ENCODE measurements around the gene DAGLA. TPM values are rescaled to one million over a fixed set of nuclear protein-coding genes. Genes with fewer than 3 reads are reported as not detected.

Gene DAGLA
- total and polyA plus RNA-seq, 2 experiments from 2014 or later = 1.3 TPM

DNA sequence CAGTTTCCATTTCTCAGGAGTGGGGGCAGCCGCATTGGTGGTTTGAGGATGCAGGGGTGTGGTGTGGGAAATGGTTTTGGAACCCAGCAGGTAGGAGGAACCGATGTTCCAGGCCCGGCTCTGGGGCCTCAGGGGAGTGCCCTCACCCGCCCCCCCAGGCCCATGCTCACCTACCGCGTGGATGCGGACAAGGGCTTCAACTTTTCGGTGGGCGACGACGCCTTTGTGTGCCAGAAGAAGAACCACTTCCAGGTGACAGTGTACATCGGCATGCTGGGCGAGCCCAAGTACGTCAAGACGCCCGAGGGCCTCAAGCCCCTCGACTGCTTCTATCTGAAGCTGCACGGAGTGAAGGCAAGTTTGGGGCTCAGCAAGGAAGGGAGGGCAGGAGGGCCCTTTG is 93.6 kb downstream of the DAGLA start:
- H3K4me2 ChIP-seq (ENCODE audit: unreplicated experiment) = no peak overlapping the region
- DNase-seq = no peak
- no peaks in the 10 kb centered on the region for H3K4me1 ChIP-seq (ENCODE audit: insufficient read depth)
- TF ChIP-seq EZH2 (IDR thresholded peaks at IDR 0.05; ENCODE audit: insufficient read depth, poor library complexity, severe bottlenecking) (no peak), EZH2phosphoT487 (IDR thresholded peaks at IDR 0.05; ENCODE audit: insufficient read depth, low read depth) (no peak)
- no peak overlapping the region for H3K4me3 ChIP-seq
- H3K9me2 ChIP-seq (ENCODE audit: insufficient read depth) = no peaks in the 10 kb centered on the region
- no peak overlapping the region for H3K27ac ChIP-seq
- no peaks in the 10 kb centered on the region for H3F3A ChIP-seq (ENCODE audit: insufficient read depth)
- no peaks in the 10 kb centered on the region for H3K36me3 ChIP-seq (ENCODE audit: low read depth)
- no peak overlapping the region for H3K9ac ChIP-seq
- H3K27me3 ChIP-seq (replicated peaks; ENCODE audit: insufficient read depth) = no peaks in the 10 kb centered on the region
- H2AFZ ChIP-seq = no peak overlapping the region
- H3K9me3 ChIP-seq (ENCODE audit: low read depth) = no peaks in the 10 kb centered on the region
- H3K79me2 ChIP-seq (ENCODE audit: insufficient read depth) = no peaks in the 10 kb centered on the region
- 71 to 74% methylated on average over 18 of the region's 18 CpGs for WGBS, 2 experiments (ENCODE audit: low coverage in 1 of 2, low lambda C conversion rate in 2 of 2, missing lambda C conversion rate in 2 of 2)
- in situ Hi-C loops (cut with MboI) = no loop called here
- H4K20me1 ChIP-seq (ENCODE audit: insufficient read depth) = no peaks in the 10 kb centered on the region

DNA sequence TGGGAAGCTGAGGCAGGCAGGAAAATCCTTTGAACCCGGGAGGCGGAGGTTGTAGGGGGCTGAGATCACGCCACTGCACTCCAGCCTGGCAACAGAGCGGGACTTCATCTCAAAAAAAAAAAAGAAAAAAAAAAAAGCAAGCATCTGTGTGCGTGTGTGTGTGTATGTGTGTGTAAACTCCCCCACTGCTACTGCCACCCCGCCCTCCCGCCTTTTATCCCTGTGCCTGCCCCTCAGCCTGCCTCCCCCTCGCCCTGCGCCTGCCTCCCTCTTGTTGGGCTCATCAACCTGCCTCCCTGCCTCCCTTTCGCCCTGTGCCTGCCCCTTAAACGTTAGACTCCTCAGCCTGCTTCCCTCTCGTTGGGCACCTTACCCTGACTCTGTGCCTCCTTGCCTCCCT is 94.2 kb downstream of the DAGLA start:
- Histone ChIP-seq H3K9ac (no peak overlapping the region), H3K9me2 (ENCODE audit: insufficient read depth) (no peaks in the 10 kb centered on the region), H3K4me3 (no peak overlapping the region), H3K27ac (no peak overlapping the region), H3K27me3 (replicated peaks; ENCODE audit: insufficient read depth) (no peaks in the 10 kb centered on the region), H3K4me2 (ENCODE audit: unreplicated experiment) (no peak overlapping the region), H3K4me1 (ENCODE audit: insufficient read depth) (no peaks in the 10 kb centered on the region), H2AFZ (no peak overlapping the region), H3F3A (ENCODE audit: insufficient read depth) (no peaks in the 10 kb centered on the region), H3K36me3 (ENCODE audit: low read depth) (no peaks in the 10 kb centered on the region), H4K20me1 (ENCODE audit: insufficient read depth) (no peaks in the 10 kb centered on the region), H3K79me2 (ENCODE audit: insufficient read depth) (no peaks in the 10 kb centered on the region), H3K9me3 (ENCODE audit: low read depth) (no peaks in the 10 kb centered on the region)
- TF ChIP-seq EZH2 (IDR thresholded peaks at IDR 0.05; ENCODE audit: insufficient read depth, poor library complexity, severe bottlenecking) (no peak), EZH2phosphoT487 (IDR thresholded peaks at IDR 0.05; ENCODE audit: insufficient read depth, low read depth) (no peak)
- DNase-seq = no peak
- 79 to 81% methylated on average over 6 to 12 of the region's 12 CpGs for WGBS, 2 experiments (ENCODE audit: low coverage in 1 of 2, low lambda C conversion rate in 2 of 2, missing lambda C conversion rate in 2 of 2)
- in situ Hi-C loops (cut with MboI) = no loop called here

DNA sequence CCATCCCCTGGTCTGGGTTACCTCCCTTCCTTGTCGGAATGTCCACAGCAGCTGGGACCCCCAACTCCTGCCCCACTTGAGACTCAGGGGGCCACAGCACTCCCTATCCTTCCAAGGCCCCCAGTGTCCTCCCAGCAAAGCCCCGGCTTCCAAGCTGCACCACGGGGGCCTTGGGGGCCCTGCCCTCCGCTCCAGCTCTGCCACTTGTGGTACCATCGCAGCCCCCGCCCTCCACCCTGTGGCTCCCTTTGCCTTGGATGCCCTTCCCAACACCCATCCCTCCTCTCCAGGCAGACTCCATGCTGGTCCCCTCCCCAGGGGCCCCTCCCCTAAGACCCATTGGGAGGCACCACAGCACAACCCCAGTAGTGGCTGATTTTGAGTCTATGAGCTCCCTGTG is 94.9 kb downstream of the DAGLA start:
- Histone ChIP-seq H3K27ac (no peak overlapping the region), H3K4me1 (ENCODE audit: insufficient read depth) (no peaks in the 10 kb centered on the region), H3K79me2 (ENCODE audit: insufficient read depth) (no peaks in the 10 kb centered on the region), H3K4me3 (no peak overlapping the region), H3K36me3 (ENCODE audit: low read depth) (no peaks in the 10 kb centered on the region), H3K4me2 (ENCODE audit: unreplicated experiment) (no peak overlapping the region), H3K27me3 (replicated peaks; ENCODE audit: insufficient read depth) (no peaks in the 10 kb centered on the region), H3K9me2 (ENCODE audit: insufficient read depth) (no peaks in the 10 kb centered on the region), H3K9me3 (ENCODE audit: low read depth) (no peaks in the 10 kb centered on the region), H2AFZ (no peak overlapping the region), H4K20me1 (ENCODE audit: insufficient read depth) (no peaks in the 10 kb centered on the region), H3K9ac (no peak overlapping the region), H3F3A (ENCODE audit: insufficient read depth) (no peaks in the 10 kb centered on the region)
- in situ Hi-C loops (cut with MboI) = no loop called here
- WGBS, 2 experiments (ENCODE audit: low coverage in 1 of 2, low lambda C conversion rate in 2 of 2, missing lambda C conversion rate in 2 of 2) = 83 to 84% methylated on average over 3 to 6 of the region's 6 CpGs
- DNase-seq = no peak
- TF ChIP-seq EZH2phosphoT487 (IDR thresholded peaks at IDR 0.05; ENCODE audit: insufficient read depth, low read depth) = no peak
- TF ChIP-seq EZH2 (IDR thresholded peaks at IDR 0.05; ENCODE audit: insufficient read depth, poor library complexity, severe bottlenecking) = no peak

DNA sequence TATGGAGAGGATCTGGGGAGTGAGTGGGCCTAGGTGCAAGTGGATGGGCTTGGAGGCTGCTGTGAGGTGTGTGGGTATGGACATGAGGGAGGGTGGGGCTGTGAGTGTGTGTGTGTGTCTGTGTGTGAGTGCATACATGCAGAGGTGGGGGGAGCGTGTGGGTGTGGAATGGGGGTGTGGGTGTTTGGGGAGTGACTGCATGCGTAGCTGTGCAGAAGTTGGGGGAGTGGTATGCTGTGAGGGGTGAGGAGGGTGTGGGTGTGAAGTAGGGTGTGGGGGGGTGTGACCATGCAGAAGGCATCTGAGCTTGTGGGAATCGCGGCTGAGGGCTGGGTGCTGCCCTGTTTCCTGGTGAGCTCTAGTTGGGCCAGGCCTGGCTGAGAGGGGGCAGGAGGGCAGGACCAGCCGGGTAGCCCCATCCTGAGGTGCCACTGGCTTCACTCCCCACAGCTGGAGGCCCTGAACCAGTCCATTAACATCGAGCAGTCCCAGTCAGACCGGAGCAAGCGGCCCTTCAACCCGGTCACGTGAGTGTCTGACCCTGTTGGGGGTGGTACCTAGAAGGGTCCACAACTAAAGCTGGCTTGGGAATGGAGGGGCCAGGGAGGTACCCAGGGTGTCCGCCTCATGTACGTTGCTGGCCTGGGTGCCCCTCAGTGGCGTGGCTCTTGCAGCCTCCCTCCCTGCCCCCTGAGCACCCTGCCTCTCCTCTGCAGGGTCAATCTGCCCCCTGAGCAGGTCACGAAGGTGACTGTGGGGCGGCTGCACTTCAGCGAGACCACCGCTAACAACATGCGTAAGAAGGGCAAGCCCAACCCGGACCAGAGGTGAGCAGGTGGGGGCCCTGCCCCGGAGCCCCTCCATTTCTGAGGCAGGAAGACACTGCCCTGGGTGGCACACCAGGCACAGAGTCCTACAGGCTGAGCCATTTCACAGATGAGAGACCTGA is 95.7 kb downstream of the DAGLA start:
- H3K9me3 ChIP-seq (ENCODE audit: low read depth) = no peaks in the 10 kb centered on the region
- in situ Hi-C loops (cut with MboI) = no loop called here
- no peak overlapping the region for H3K4me3 ChIP-seq
- no peaks in the 10 kb centered on the region for H3K9me2 ChIP-seq (ENCODE audit: insufficient read depth)
- no peak for TF ChIP-seq EZH2 (IDR thresholded peaks at IDR 0.05; ENCODE audit: insufficient read depth, poor library complexity, severe bottlenecking)
- no peak for TF ChIP-seq EZH2phosphoT487 (IDR thresholded peaks at IDR 0.05; ENCODE audit: insufficient read depth, low read depth)
- no peak for DNase-seq
- H3K9ac ChIP-seq = no peak overlapping the region
- no peaks in the 10 kb centered on the region for H4K20me1 ChIP-seq (ENCODE audit: insufficient read depth)
- no peaks in the 10 kb centered on the region for H3K4me1 ChIP-seq (ENCODE audit: insufficient read depth)
- 70 to 71% methylated on average over 17 to 20 of the region's 20 CpGs for WGBS, 2 experiments (ENCODE audit: low coverage in 1 of 2, low lambda C conversion rate in 2 of 2, missing lambda C conversion rate in 2 of 2)
- H3K36me3 ChIP-seq (ENCODE audit: low read depth) = no peaks in the 10 kb centered on the region
- H2AFZ ChIP-seq = no peak overlapping the region
- H3K4me2 ChIP-seq (ENCODE audit: unreplicated experiment) = no peak overlapping the region
- H3K27me3 ChIP-seq (replicated peaks; ENCODE audit: insufficient read depth) = no peaks in the 10 kb centered on the region
- no peaks in the 10 kb centered on the region for H3F3A ChIP-seq (ENCODE audit: insufficient read depth)
- H3K79me2 ChIP-seq (ENCODE audit: insufficient read depth) = no peaks in the 10 kb centered on the region
- H3K27ac ChIP-seq = no peak overlapping the region

Data from GM23248 (cell line).